NK-92 (cell line): ENCODE results near the gene IMPG2.

Experiments
- DNase-seq: peaks from one replicate; lab custom pipeline; 2025; ENCODE audit not compliant: unreplicated experiment; lab: John Stamatoyannopoulos, UW

IMPG2 gene

GRCh38 chr3:101243285-101244211 is 76.8 kb downstream of the IMPG2 start:
- no peak for DNase-seq

DNA sequence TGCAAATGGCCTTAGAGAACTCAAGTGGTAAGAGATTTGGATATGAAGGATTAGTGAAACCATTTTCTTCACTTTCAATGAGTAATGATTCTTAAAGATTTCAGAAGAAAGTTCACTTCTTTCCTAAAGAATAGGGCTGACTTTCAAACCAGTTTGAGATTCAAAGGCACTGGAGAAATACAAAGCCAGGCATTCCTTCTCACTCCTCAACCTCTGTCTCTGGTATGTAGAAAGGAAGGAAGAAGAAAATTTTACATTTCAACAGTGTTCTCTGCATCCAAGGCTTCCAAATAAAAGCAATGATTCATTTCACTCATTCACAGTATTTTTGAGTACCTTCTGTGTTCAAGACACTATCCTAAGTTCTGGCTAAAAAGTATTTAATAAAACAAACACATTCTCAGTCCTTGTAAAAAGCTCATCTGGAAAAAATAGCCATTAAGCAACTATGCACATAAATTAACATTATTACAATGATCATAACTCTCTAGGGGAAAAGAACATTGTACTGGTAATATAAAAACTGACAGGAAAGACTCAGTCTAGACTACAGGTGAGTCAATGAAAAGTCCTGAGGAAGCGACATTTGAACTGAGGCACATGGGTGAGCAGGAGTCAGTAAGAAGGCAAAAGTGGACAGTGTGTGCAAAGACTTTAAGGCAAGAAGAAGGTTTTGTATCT is 79.5 kb downstream of the IMPG2 start:
- DNase-seq: no peak

DNA sequence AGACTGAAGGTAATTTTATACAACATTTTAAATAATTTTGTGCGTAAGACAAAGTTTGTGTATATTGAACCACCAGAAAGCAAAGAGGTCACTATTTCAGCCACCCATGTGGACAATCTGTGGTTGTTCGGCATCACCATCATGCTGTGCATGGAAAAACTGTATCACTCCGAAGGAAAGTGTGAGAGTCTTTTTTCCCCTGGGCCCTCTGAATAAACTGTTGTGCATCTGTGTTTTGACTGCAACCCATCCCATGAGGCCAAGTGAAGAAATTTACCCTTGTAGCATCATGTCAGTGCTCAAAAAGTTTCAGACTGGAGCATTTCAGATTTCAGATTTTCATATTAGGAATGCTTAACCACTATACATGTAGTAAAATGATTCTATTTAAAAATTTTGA is 85.3 kb downstream of the IMPG2 start:
- no peak for DNase-seq

DNA sequence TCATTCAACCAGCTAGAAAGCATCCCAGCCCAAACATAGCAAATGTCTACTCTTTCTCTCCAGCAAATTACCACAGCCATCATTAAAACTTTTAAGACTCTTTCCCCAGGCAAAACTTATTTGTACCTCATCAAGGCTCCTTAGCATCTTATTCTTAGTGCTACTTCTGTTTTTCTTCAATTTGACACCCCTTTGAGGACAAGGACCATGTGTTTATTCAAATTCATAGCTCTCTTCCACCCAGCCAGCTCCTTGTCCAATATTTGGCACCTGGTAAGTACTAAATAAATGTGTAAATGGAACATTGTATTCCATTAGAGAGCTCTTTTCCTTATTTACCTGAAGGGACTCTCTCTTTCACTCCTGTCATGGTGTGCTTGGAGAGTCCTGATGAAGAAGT is 89.8 kb downstream of the IMPG2 start:
- DNase-seq: no peak

- DNase-seq: no peak
Observed at GRCh38 chr3:101229681-101230080, 90.7 kb downstream of the IMPG2 start.

- no peak for DNase-seq
Observed at GRCh38 chr3:101228441-101228840, 91.9 kb downstream of the IMPG2 start.

DNA sequence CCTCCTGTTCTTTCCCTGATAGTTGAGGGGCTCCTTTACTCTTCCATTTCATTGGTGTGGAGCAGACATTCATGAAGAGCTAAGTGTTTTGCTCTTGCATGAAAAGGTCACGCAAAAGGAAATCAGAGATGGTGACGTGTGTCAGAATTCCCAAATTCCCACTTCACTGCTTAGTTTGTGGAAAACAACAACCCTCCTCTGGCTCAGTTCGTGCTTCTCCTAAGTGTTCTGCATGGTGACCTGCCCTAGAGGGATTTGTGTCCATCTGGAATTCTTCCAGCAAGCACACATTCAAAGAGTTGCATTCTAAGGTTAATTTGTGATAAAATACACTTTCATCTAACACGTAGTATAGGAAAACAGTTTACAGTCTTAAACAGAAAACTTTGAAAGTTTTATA is 95.6 kb downstream of the IMPG2 start:
- DNase-seq: no peak

GRCh38 chr3:101223016-101223415 is 97.4 kb downstream of the IMPG2 start:
- no peak for DNase-seq

DNA sequence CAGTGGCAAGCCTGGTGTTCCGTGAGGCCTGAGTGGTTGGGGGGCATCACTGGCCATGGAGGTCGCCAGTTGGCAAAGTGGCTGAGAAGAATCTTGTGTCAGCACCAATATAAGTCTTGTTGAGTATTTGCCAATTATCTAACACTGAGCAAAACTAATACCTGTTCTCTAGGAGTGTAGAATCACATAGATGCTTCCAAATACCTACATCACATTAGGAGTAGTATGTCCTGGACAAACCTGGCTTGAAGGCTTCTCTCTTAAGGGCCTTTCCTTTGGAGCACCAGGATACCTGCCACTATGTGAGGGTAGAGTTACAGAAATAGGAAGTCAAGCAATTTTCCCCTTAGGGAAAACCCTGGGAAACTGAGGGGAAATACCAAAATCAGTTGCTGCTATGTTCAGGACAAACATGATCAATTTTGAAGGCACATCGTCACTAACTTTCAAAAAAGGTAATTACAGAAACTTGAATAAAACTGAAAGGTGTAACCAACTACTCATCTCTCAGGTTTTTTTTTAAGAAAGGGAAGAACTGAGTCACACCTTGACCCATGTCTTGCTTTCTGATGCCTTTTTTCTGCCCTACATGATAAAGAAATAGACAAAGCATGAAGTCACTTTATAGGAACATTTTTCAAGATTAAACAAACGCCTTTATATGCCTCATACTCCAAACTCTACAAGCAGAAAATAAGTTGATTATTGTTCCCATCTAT is 100.4 kb downstream of the IMPG2 start:
- no peak for DNase-seq

DNA sequence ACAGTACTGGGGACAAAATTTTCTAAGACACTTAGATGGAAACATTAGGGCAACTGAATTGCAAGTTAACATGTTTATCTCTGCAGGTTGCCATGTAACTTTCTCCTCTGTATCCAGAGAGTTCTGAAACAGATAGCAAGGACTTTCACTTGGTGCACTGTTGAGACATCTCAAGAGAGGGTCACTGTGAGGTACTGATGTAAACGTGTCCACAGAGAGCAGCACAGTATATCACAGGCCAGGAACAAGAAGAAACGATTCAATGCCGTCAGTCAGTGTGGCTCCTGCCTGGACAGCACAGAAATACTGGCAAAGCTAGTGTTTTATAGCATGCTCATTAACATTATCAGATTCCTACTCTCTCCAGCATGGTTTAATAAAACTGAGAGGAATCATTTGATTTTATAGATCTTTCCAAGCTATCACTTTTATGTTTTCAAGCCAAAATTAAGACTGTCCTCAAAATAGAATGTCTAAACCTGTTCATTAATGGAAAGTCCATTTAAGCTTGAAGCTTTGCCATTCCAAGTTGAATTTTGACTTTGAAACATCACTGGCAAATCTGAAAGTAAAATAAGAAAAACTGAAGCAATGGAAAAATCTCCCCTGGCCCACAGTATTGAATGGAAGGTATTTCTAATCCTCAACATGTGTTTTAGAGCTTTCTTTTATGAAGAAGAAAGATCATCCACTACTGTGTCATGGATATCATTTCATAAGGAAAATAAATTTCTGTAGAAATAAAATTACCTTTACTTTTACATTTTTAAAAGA is 102.7 kb downstream of the IMPG2 start:
- DNase-seq: no peak

DNA sequence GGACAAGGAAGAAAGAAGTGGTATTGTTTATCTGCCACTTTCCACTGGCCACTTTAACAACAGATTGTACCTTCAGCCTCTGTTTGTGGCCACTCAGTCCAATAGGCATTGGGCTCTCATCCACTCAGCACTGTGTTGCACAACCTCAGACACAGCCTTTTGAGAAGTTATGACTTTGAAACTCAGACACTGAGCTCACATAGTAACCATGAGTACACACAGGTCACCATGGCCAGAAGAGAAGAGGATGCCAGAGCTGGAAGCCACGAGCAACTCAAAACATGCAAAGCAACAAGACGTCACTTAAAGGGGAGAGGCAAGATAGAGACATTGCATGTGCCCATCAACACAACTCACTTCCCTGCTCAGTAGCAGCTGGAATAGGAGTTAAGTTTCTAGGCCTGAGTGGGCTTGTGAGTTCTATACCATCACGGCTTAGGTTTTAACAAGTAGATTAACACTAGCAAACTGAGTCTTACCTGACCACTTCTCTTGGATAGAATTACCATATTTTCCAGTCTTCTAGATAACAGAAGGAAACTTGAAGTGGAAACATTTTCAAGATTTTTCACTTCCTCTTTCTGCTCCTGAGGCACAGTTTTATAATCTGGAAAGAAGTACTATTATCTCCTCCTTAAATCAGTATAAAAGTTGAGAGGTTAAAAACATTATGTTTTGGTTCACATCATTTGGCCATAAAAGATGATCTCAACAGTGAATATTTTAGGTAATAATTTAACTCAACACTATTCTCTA is 103.5 kb downstream of the IMPG2 start:
- no peak for DNase-seq

- no peak for DNase-seq
Observed at GRCh38 chr3:101212730-101213129, 107.6 kb downstream of the IMPG2 start.

DNA sequence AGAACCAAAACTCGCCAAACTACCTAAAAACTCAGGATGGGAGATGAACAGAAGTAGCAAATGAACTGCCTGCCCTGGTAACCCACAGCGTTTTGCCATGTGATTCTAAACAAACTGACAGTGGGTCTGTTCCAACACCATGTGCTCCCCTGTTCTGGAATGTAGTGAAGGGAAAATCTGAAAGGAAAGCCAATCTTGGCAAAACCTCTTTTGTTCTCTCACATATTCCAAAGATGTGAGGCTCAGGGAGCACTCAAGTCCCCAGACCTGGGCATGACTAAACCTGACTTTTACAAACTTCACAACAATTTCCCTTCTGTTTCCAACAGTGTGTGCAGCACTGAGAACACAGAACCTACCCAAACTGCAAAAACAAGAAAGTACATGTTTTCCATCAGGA is 116.1 kb downstream of the IMPG2 start:
- DNase-seq: no peak

GRCh38 chr3:101203411-101203810 is 117.0 kb downstream of the IMPG2 start:
- DNase-seq: no peak

DNA sequence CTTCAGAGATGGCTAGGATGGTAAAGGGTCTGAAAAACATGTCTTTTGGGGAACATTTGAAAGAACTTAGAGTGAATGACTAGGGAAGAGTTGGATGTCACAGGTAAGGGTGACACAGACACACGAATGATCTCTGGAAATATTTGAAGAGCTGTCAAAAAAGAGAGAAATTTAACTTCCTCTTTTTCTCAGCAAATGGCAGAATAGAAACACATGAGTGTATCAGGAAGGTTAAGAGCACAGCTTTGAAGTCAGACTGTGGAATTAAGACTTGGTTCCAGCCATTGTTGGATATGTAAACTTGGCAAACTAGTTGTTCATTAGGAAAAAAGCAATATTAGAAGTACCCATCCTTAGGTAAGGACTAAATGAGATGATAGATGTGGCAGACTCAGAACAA is 117.7 kb downstream of the IMPG2 start:
- no peak for DNase-seq

- DNase-seq: no peak
Observed at GRCh38 chr3:101200461-101200860, 119.9 kb downstream of the IMPG2 start.

DNA sequence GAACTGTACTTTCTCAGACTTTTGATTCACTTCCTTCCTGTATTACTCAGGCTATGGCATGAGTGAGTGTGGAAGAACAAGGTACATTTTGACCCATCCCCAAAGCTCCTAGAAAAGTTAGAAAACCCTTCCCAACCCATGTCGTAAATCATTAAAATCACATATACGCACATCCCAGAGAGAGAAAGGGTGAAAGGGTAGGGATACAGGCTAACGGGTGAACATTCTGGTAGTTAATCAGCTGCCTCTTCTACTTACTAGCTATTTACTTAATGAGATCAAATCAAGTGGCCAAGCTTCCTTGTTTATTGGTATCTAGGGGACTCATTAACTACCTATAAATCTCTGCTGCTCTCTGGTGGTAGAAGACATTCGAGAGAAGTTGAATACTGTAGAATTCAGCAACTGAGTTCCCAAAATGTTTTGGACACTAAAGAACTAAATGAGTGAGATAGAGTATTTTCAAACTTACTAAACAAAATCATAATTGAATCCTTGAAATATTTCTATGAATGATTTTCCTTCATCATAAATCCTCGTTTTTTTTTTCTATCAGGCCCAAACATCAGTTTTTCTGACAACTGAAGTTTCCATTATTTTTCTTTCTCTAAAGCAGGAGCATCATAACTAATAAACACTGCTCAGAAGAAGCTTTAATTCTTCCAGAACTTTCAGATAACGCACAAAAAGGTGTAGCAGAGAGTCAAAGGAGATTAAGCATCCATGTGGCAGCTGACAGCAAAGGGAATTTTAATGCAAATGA is 124.2 kb downstream of the IMPG2 start:
- no peak for DNase-seq

DNA sequence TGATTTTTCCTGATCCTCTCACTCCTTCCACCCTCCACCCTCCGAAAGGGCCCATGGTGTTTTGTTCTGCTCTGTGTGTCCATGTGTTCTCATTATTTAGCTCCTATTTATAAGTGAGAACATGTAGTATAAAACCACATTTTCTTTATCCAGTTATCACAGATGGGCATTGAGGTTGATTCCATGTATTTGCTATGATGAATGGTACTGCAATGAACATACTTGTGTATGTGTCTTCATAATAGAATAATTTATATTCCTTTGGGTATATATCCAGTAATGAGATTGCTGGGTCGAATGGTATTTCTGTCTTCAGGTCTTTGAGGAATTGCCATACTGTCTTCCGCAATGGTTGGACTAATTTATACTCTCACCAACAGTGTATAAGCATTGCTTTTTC is 126.0 kb downstream of the IMPG2 start:
- DNase-seq: no peak

DNA sequence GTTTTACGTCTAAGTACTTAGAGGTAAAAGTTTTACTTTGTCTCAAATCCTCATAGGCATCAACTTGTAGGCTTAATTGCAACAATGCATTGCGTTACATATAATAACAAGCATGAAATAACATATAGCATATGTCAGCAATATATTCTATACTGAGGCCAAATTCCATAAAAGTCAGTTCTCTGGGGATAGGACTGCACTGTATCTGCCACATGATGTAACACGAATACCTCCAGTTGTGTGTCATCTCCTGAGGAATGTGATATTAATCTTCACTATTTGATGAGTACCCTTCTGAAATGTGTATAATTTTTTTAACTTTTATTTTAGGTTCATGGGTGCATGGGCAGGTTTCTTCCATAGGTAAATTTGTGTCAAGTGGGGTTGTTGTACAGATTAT is 126.4 kb downstream of the IMPG2 start:
- DNase-seq: no peak

- no peak for DNase-seq
Observed at GRCh38 chr3:101189796-101190195, 130.6 kb downstream of the IMPG2 start.
